K562 (cell line): Measurements from ENCODE around the gene TDRD10. TPM values are rescaled to one million over a fixed set of nuclear protein-coding genes. Genes with fewer than 3 reads are reported as not detected.

ENCODE experiments used
- CTBP1 ChIP-seq: fragments of 450-650 bp; IDR thresholded peaks from 2 replicates; pipeline ENCODE4 v1.6.1; 2016; ENCODE audit warnings: borderline replicate concordance
- DEAF1 ChIP-seq: fragments of 450-650 bp; formaldehyde crosslinking; IDR thresholded peaks from 2 replicates; pipeline ENCODE4 v1.4.0; 2020; ENCODE audit warnings: mild to moderate bottlenecking, moderate library complexity
- EP300 ChIP-seq: IDR thresholded peaks from 2 replicates; pipeline ENCODE4 v1.6.1; 2012; ENCODE audit warnings: low read length, improper control_type of control experiment
- KDM1A ChIP-seq, 2 experiments: fragments of 450-650 bp; IDR thresholded peaks; 2 replicates each; pipeline ENCODE4 v1.6.1; 2016; ENCODE audit warnings: mild to moderate bottlenecking in 2 of 2
- MECOM ChIP-seq: fragments of 250-450 bp; sonication (Bioruptor Pico); IDR thresholded peaks from 2 replicates; pipeline ENCODE4 v1.8.0; 2022; ENCODE audit warnings: inconsistent platforms
- MED1 ChIP-seq: sonication (generic); formaldehyde crosslinking; IDR thresholded peaks from 2 replicates; pipeline ENCODE4 v1.8.1; 2023; ENCODE audit warnings: missing genetic modification reagents, borderline replicate concordance
- NCOR1 ChIP-seq: fragments of 450-650 bp; IDR thresholded peaks from 2 replicates; pipeline ENCODE4 v1.6.1; 2016; ENCODE audit warnings: mild to moderate bottlenecking, moderate library complexity
- TAF1 ChIP-seq: IDR thresholded peaks from 2 replicates; pipeline ENCODE4 v1.6.1; 2011; ENCODE audit warnings: mild to moderate bottlenecking, low read length, moderate library complexity; ENCODE audit not compliant: insufficient read depth, control insufficient read depth, severe bottlenecking; ENCODE audit errors: extremely low read depth
- ZEB2 ChIP-seq: fragments of 450-650 bp; IDR thresholded peaks from 2 replicates; pipeline ENCODE4 v1.6.1; 2016
- ZNF165 ChIP-seq: fragments of 250-450 bp; sonication (Bioruptor Pico); IDR thresholded peaks from 2 replicates; pipeline ENCODE4 v1.4.0; 2020; ENCODE audit warnings: borderline replicate concordance
- ZNF197 ChIP-seq: fragments of 200-800 bp; sonication (Bioruptor generic); IDR thresholded peaks from 2 replicates; pipeline ENCODE4 v1.6.1; 2016; ENCODE audit warnings: low read depth, missing genetic modification characterization, missing compliant biosample characterization
- ZNF282 ChIP-seq: sonication (generic); formaldehyde crosslinking; IDR thresholded peaks from 2 replicates; pipeline ENCODE4 v1.8.1; 2023; ENCODE audit warnings: missing genetic modification reagents
- ZNF696 ChIP-seq: fragments of 250-450 bp; sonication (Bioruptor Pico); conservative IDR thresholded peaks from 2 replicates; pipeline ENCODE4 v1.4.0; 2020; ENCODE audit warnings: mild to moderate bottlenecking, moderate library complexity
- ZNF764 ChIP-seq: fragments of 250-450 bp; sonication (Bioruptor Pico); IDR thresholded peaks from 2 replicates; pipeline ENCODE4 v1.4.0; 2020; ENCODE audit warnings: low read depth, mild to moderate bottlenecking, moderate library complexity
- polyA plus RNA-seq, 8 experiments: library from polyadenylated mRNA; depleted of rRNA in 4 of 8; stranded (reverse) in 5 of 8; unstranded in 3 of 8; fragments of >200 nt; fragmentation: Nextera tagmentation in 2 of 8; fragmentation: Illumina TruSeq in 1 of 8; extraction: Ambion mirVana in 2 of 8; extraction: Trizol in 1 of 8; gene quantifications; 2 replicates each; pipeline versions ENCODE4 v1.2.1 to v1.2.3, GENCODE V29; 2011 to 2014; ENCODE audit warnings: inconsistent platforms in 1 of 8, missing spikeins in 1 of 8
- total RNA-seq, 7 experiments: library from RNA; depleted of rRNA in 6 of 7; stranded (reverse); fragments of >200 nt in 6 of 7; fragmentation: Illumina TruSeq in 2 of 7; extraction: Trizol in 2 of 7; gene quantifications; 2 replicates each; pipeline versions ENCODE4 v1.2.1 to v1.2.3, GENCODE V29; 2011 to 2021; ENCODE audit warnings: low replicate concordance in 1 of 7
- TF ChIP-seq, protein P1 (sequence below), 2 experiments: fragments of 450-650 bp; formaldehyde crosslinking in 1 of 2; IDR thresholded peaks; 2 replicates each; pipeline versions ENCODE4 v1.4.0 to v1.6.1; 2014 to 2020; ENCODE audit warnings: mild to moderate bottlenecking in 2 of 2, borderline replicate concordance in 1 of 2, low read depth in 1 of 2
- TF ChIP-seq, protein P2 (sequence below), 2 experiments: fragments of 200-800 bp in 1 of 2; sonication (Bioruptor generic) in 1 of 2; sonication (generic) in 1 of 2; formaldehyde crosslinking in 1 of 2; IDR thresholded peaks in 1 of 2; conservative IDR thresholded peaks in 1 of 2; 2 replicates each; pipeline versions ENCODE4 v1.5.0 to v1.6.1; 2016 to 2020; ENCODE audit warnings: missing compliant biosample characterization in 1 of 2, missing genetic modification characterization in 1 of 2, missing genetic modification reagents in 1 of 2
- TF ChIP-seq, protein P3 (sequence below): sonication (generic); formaldehyde crosslinking; IDR thresholded peaks from 2 replicates; pipeline ENCODE4 v1.8.1; 2023; ENCODE audit warnings: mild to moderate bottlenecking, missing genetic modification reagents, moderate library complexity

The TDRD10 gene
- total and polyA plus RNA-seq, 9 of the 15 experiments (the other 6 are each of a cell fraction or from before 2014, with no cell fraction given) = not detected

DNA sequence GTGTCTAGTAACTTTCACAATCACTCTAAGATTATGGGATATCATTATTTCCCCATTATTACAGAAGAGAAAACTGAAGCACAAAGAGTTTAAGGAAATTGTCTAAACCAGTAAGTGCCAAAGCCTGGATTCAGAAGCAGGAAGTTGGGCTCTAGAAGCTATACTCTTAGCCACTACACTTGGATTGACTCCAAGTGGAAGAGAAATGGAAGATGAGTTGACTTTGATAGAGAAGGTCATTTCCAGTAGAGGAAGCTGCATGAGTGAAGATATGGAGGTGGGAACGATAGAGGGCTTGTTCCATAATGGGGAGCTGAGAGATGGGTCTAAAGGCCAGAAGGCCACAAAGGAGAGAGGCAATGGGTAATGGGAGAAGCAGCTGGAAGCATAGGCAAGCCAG, 11.7 kb upstream of the TDRD10 start (continued):
- TF ChIP-seq, protein P1, sequence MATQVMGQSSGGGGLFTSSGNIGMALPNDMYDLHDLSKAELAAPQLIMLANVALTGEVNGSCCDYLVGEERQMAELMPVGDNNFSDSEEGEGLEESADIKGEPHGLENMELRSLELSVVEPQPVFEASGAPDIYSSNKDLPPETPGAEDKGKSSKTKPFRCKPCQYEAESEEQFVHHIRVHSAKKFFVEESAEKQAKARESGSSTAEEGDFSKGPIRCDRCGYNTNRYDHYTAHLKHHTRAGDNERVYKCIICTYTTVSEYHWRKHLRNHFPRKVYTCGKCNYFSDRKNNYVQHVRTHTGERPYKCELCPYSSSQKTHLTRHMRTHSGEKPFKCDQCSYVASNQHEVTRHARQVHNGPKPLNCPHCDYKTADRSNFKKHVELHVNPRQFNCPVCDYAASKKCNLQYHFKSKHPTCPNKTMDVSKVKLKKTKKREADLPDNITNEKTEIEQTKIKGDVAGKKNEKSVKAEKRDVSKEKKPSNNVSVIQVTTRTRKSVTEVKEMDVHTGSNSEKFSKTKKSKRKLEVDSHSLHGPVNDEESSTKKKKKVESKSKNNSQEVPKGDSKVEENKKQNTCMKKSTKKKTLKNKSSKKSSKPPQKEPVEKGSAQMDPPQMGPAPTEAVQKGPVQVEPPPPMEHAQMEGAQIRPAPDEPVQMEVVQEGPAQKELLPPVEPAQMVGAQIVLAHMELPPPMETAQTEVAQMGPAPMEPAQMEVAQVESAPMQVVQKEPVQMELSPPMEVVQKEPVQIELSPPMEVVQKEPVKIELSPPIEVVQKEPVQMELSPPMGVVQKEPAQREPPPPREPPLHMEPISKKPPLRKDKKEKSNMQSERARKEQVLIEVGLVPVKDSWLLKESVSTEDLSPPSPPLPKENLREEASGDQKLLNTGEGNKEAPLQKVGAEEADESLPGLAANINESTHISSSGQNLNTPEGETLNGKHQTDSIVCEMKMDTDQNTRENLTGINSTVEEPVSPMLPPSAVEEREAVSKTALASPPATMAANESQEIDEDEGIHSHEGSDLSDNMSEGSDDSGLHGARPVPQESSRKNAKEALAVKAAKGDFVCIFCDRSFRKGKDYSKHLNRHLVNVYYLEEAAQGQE (IDR thresholded peaks at IDR 0.05; ENCODE audit: borderline replicate concordance) = no peak
- TF ChIP-seq, protein P1 (CRISPR knock-in tag; IDR thresholded peaks at IDR 0.05; ENCODE audit: low read depth) = no peak
- TF ChIP-seq, protein P2, sequence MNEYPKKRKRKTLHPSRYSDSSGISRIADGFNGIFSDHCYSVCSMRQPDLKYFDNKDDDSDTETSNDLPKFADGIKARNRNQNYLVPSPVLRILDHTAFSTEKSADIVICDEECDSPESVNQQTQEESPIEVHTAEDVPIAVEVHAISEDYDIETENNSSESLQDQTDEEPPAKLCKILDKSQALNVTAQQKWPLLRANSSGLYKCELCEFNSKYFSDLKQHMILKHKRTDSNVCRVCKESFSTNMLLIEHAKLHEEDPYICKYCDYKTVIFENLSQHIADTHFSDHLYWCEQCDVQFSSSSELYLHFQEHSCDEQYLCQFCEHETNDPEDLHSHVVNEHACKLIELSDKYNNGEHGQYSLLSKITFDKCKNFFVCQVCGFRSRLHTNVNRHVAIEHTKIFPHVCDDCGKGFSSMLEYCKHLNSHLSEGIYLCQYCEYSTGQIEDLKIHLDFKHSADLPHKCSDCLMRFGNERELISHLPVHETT (CRISPR knock-in tag; conservative IDR thresholded peaks at IDR 0.05 in 1 of 2, IDR thresholded peaks at IDR 0.05 in 1 of 2) = no peak; a peak in 1 of 4 replicates
- TF ChIP-seq NCOR1 (peak; percentile 73), ZEB2 (peak; percentile 68), MECOM (CRISPR knock-in tag) (peak; percentile 82; the same call in 1 of the 2 replicates), TAF1 (no peak), ZNF165 (CRISPR knock-in tag) (no peak), KDM1A (IDR thresholded peaks at IDR 0.05) (peak; percentile 65 to 67; a peak in 3 of 4 replicates), EP300 (peak; percentile 80), ZNF764 (no peak), ZNF197 (CRISPR knock-in tag) (no peak), CTBP1 (peak; percentile 72), ZNF282 (CRISPR knock-in tag) (no peak), ZNF696 (CRISPR knock-in tag) (no peak), DEAF1 (CRISPR knock-in tag) (no peak), MED1 (CRISPR knock-in tag) (no peak)
- TF ChIP-seq, protein P3, sequence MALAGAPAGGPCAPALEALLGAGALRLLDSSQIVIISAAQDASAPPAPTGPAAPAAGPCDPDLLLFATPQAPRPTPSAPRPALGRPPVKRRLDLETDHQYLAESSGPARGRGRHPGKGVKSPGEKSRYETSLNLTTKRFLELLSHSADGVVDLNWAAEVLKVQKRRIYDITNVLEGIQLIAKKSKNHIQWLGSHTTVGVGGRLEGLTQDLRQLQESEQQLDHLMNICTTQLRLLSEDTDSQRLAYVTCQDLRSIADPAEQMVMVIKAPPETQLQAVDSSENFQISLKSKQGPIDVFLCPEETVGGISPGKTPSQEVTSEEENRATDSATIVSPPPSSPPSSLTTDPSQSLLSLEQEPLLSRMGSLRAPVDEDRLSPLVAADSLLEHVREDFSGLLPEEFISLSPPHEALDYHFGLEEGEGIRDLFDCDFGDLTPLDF = no peak
